SHP77 treated with DMSO at 0.1 percent for 48 hours (cell line): Measurements from ENCODE around the gene TMEM17.

ENCODE experiments used
- DNase-seq: peaks from one replicate; lab custom pipeline; 2025; lab: John Stamatoyannopoulos, UW

The TMEM17 gene

GRCh38 chr2:62472312-62472711, 33.7 kb downstream of the TMEM17 start:
- no peak for DNase-seq

GRCh38 chr2:62471816-62472215, 34.2 kb downstream of the TMEM17 start:
- no peak for DNase-seq

- no peak for DNase-seq
Measured at GRCh38 chr2:62471404-62471803, 34.6 kb downstream of the TMEM17 start.

GRCh38 chr2:62469548-62469947, 36.4 kb downstream of the TMEM17 start:
- no peak for DNase-seq

GRCh38 chr2:62469114-62469513, 36.9 kb downstream of the TMEM17 start:
- DNase-seq = no peak

GRCh38 chr2:62467475-62468321, 38.3 kb downstream of the TMEM17 start:
- no peak for DNase-seq

- DNase-seq = peak; percentile 30
Measured at GRCh38 chr2:62467100-62467474, 38.9 kb downstream of the TMEM17 start.

GRCh38 chr2:62466503-62466854, 39.5 kb downstream of the TMEM17 start:
- no peak for DNase-seq

GRCh38 chr2:62465741-62466502, 40.1 kb downstream of the TMEM17 start:
- DNase-seq = no peak

- DNase-seq = no peak
Measured at GRCh38 chr2:62465039-62465740, 40.8 kb downstream of the TMEM17 start.

- DNase-seq = no peak
Measured at GRCh38 chr2:62464221-62465007, 41.6 kb downstream of the TMEM17 start.

- no peak for DNase-seq
Measured at GRCh38 chr2:62462211-62462610, 43.8 kb downstream of the TMEM17 start.

- DNase-seq = no peak
Measured at GRCh38 chr2:62461707-62462106, 44.3 kb downstream of the TMEM17 start.

GRCh38 chr2:62461017-62461553, 44.9 kb downstream of the TMEM17 start:
- no peak for DNase-seq

GRCh38 chr2:62460175-62460574, 45.8 kb downstream of the TMEM17 start:
- DNase-seq = no peak

GRCh38 chr2:62459672-62460071, 46.3 kb downstream of the TMEM17 start:
- DNase-seq = no peak

GRCh38 chr2:62459106-62459505, 46.9 kb downstream of the TMEM17 start:
- no peak for DNase-seq

GRCh38 chr2:62458671-62459081, 47.3 kb downstream of the TMEM17 start:
- no peak for DNase-seq

- no peak for DNase-seq
Measured at GRCh38 chr2:62458206-62458641, 47.8 kb downstream of the TMEM17 start.

GRCh38 chr2:62457556-62457955, 48.4 kb downstream of the TMEM17 start:
- DNase-seq = no peak

GRCh38 chr2:62456721-62457539, 49.1 kb downstream of the TMEM17 start:
- no peak for DNase-seq
